Natural killer cell (primary cell): ENCODE results near the gene ATP11A. TPM values are rescaled to one million over a fixed set of nuclear protein-coding genes. Genes with fewer than 3 reads are reported as not detected.

Experiments used
- ATAC-seq, 3 donors: fragments of 150-1000 bp in 2 of 3; fragments of 200-7000 bp in 1 of 3; cut with Tn5 transposase; 1 replicate in 1 of 3; 2 replicates in 2 of 3; pipeline ENCODE4 v1.10.0; 2021; ENCODE audit warnings: mild to moderate bottlenecking in 2 of 3, moderate library complexity in 2 of 3
- DNase-seq, 2 donors: peaks; one replicate each; pipeline versions ENCODE4 v3.0.0 to v3.0.0-alpha.2; 2013 to 2021; ENCODE audit warnings: mixed read lengths in 1 of 2
- H3K27ac ChIP-seq: one replicate; pipeline ENCODE4 v1.5.1; 2013; ENCODE audit warnings: mild to moderate bottlenecking, low read length
- H3K27me3 ChIP-seq: one replicate; pipeline ENCODE4 v1.6.1; 2013; ENCODE audit warnings: low read length; ENCODE audit not compliant: control insufficient read depth, insufficient read depth
- H3K36me3 ChIP-seq: one replicate; pipeline ENCODE4 v1.6.1; 2013; ENCODE audit warnings: low read length; ENCODE audit not compliant: control insufficient read depth, insufficient read depth
- H3K4me1 ChIP-seq: one replicate; pipeline ENCODE4 v1.6.1; 2013; ENCODE audit warnings: low read length; ENCODE audit not compliant: control insufficient read depth, insufficient read depth
- H3K4me3 ChIP-seq: one replicate; pipeline ENCODE4 v1.5.1; 2013; ENCODE audit warnings: low read length
- H3K9me3 ChIP-seq: one replicate; pipeline ENCODE4 v1.6.1; 2013; ENCODE audit warnings: low read length; ENCODE audit not compliant: control insufficient read depth, insufficient read depth
- H3K27ac Mint-ChIP-seq, 2 donors: one replicate each; pipeline ENCODE4 v1.8.0; 2022; ENCODE audit warnings: mild to moderate bottlenecking in 2 of 2, mixed read lengths in 2 of 2, moderate library complexity in 1 of 2
- H3K27me3 Mint-ChIP-seq, 2 donors: one replicate each; pipeline ENCODE4 v1.8.0; 2022; ENCODE audit warnings: low read depth in 2 of 2, mixed read lengths in 2 of 2
- H3K36me3 Mint-ChIP-seq: one replicate; pipeline ENCODE4 v1.8.0; 2022; ENCODE audit warnings: mixed read lengths
- H3K4me1 Mint-ChIP-seq, 2 donors: one replicate each; pipeline ENCODE4 v1.8.0; 2022; ENCODE audit warnings: mixed read lengths in 2 of 2
- H3K4me3 Mint-ChIP-seq: one replicate; pipeline ENCODE4 v1.8.0; 2022; ENCODE audit warnings: mild to moderate bottlenecking, moderate library complexity, mixed read lengths
- H3K9me3 Mint-ChIP-seq, 2 donors: one replicate each; pipeline ENCODE4 v1.8.0; 2022; ENCODE audit warnings: mixed read lengths in 2 of 2
- CTCF ChIP-seq: fragments of 200-600 bp; IDR thresholded peaks from one replicate; pipeline ENCODE4 v1.8.0; 2022; ENCODE audit warnings: antibody characterized with exemption
- WGBS: methylation state at CpG from one replicate; pipeline ENCODE4 v1.1.7; 2013; ENCODE audit warnings: missing lambda C conversion rate; ENCODE audit not compliant: insufficient coverage; 5-methylcytosine and 5-hydroxymethylcytosine counted together
- intact Hi-C: fragments of 100-400 bp; cut with micrococcal nuclease; formaldehyde crosslinking; loops from one replicate; pipeline ENCODE4 v1.14.2; 2022
- total RNA-seq, 4 donors: library from RNA; stranded (reverse); fragments of 120-200 nt in 1 of 4; gene quantifications; one replicate each; pipeline versions ENCODE4 v1.2.3 to v1.2.4, GENCODE V29; 2013 to 2022

The ATP11A gene
- total RNA-seq, 3 donors from 2014 or later (not counting 1 experiment from before 2014, with no cell fraction given) = 47.1 to 68.6 (median 50.7) TPM

- H3K4me1 Mint-ChIP-seq = no peaks in the 10 kb centered on the region
- no peaks in the 10 kb centered on the region for H3K9me3 Mint-ChIP-seq
- no peaks in the 10 kb centered on the region for H3K4me1 ChIP-seq
- H3K36me3 ChIP-seq = peaks cover 11% of the 10 kb centered on the region
- H3K27me3 ChIP-seq = no peaks in the 10 kb centered on the region
- H3K27me3 Mint-ChIP-seq = no peaks in the 10 kb centered on the region
- TF ChIP-seq CTCF = no peak
- DNase-seq (no peak), ATAC-seq (no peak)
- peaks cover 6% of the 10 kb centered on the region for H3K36me3 Mint-ChIP-seq
- no peaks in the 10 kb centered on the region for H3K9me3 ChIP-seq
- no peak overlapping the region for H3K27ac Mint-ChIP-seq
- H3K4me3 Mint-ChIP-seq = no peak overlapping the region
- no peak overlapping the region for H3K4me3 ChIP-seq
- no peak overlapping the region for H3K27ac ChIP-seq
- intact Hi-C loops = no loop called here
- WGBS = 91% methylated on average over 14 of the region's 14 CpGs
Measured at GRCh38 chr13:112842343-112842856, 152.6 kb downstream of the ATP11A start.

DNA sequence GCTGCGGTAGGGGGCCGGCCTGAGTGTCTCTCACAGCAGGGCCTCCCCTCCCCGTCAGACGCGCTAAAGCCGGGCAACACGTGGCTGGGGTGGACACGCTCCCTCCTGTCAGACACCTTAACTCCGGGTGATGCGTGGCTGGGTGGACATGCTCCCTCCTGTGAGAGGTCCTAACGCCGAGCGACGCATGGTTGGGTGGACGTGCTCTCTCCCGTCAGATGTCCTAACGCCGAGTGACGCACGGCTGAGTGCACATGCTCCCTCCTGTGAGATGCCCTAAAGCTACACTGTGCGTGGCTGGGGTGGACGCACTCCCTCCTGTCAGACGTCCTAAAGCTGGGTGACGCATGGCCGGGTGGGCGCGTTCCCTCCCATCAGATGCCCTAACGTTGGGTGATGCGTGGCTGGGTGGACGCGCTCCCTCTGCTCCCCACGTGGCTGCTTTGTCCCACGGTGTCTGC is 153.1 kb downstream of the ATP11A start:
- peaks cover 11% of the 10 kb centered on the region for H3K36me3 ChIP-seq
- H3K27me3 ChIP-seq = no peaks in the 10 kb centered on the region
- no peaks in the 10 kb centered on the region for H3K9me3 ChIP-seq
- intact Hi-C loops = no loop called here
- no peaks in the 10 kb centered on the region for H3K9me3 Mint-ChIP-seq
- H3K4me3 ChIP-seq = no peak overlapping the region
- no peak overlapping the region for H3K27ac Mint-ChIP-seq
- WGBS = 97% methylated on average over 33 of the region's 33 CpGs
- H3K4me3 Mint-ChIP-seq = no peak overlapping the region
- no peaks in the 10 kb centered on the region for H3K4me1 ChIP-seq
- no peaks in the 10 kb centered on the region for H3K27me3 Mint-ChIP-seq
- no peak for TF ChIP-seq CTCF
- DNase-seq = no peak
- ATAC-seq = peak in 1 of 3 donors; percentile 17
- H3K36me3 Mint-ChIP-seq = peaks cover 6% of the 10 kb centered on the region
- no peak overlapping the region for H3K27ac ChIP-seq
- H3K4me1 Mint-ChIP-seq = no peaks in the 10 kb centered on the region

DNA sequence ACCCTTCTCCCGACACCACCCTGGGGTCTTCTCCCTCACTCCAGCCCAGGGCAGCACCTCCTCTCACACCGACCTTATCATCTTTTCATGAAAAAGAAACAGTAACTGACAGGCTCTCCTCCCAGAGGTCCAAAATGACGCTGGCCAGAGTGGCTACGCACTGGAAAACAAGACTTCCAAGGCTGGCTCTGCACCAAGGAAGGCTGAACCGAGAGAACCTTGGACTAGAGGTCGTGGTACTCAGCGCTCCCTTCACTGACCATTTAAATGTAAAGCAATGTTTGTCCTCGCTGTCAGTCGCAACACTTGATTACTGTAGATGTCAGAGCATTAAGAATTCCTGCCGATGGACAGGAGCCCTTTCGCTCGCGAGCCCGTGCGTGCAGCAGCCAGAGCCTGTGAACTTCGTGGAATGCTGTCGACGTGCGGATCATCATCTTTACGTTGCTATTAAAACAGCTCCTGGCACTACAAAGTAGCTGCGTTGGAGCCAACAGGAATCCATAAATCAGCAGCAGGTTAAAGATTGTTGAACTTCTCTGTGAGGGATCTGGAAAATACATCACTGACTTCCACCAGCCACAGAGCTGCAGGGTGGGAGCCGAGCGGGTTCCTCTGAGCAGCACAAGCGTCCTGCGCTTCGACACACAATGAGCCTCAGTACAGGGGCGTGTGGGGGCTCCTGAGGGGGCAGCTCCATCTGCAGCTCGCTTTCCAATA is 153.7 kb downstream of the ATP11A start:
- H3K4me1 Mint-ChIP-seq = no peaks in the 10 kb centered on the region
- H3K4me3 Mint-ChIP-seq = no peak overlapping the region
- DNase-seq (no peak), ATAC-seq (no peak)
- no peak overlapping the region for H3K27ac ChIP-seq
- H3K9me3 ChIP-seq = no peaks in the 10 kb centered on the region
- no peak overlapping the region for H3K27ac Mint-ChIP-seq
- no peaks in the 10 kb centered on the region for H3K9me3 Mint-ChIP-seq
- peaks cover 11% of the 10 kb centered on the region for H3K36me3 ChIP-seq
- no peaks in the 10 kb centered on the region for H3K27me3 ChIP-seq
- TF ChIP-seq CTCF = no peak
- peaks cover 6% of the 10 kb centered on the region for H3K36me3 Mint-ChIP-seq
- no peaks in the 10 kb centered on the region for H3K27me3 Mint-ChIP-seq
- H3K4me1 ChIP-seq = no peaks in the 10 kb centered on the region
- 98% methylated on average over 28 of the region's 28 CpGs for WGBS
- no peak overlapping the region for H3K4me3 ChIP-seq
- intact Hi-C loops = no loop called here
